ENCODE data around the gene GMPR.

GMPR gene

DNA sequence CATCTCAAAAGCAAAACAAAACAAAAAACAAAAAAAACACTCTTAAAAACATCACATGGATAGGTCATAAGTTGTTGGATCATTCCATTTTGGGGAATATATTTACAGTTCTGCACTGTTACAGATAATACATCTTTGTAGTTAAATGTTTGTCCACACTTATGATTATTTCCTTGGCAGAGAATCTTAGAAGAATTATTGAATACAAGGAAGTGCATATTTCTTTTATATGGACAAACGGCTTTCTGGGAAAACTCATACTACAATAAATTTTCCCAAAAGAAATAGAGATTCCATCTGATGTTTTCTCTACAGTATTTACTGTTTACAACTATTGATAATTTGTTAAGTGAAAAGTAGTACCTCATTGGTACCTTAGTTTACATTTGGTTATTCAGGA is 33.8 kb downstream of the GMPR start:
- no peaks in the 10 kb centered on the region for H3K79me2 ChIP-seq (ENCODE audit: control insufficient read depth, insufficient read depth, low read length)
- H2BK5ac ChIP-seq (ENCODE audit: low read length), result no peak overlapping the region
- H2BK120ac ChIP-seq (ENCODE audit: low read depth, low read length), result no peak overlapping the region
- H3K36me3 ChIP-seq (ENCODE audit: control insufficient read depth, insufficient read depth, low read length), result no peaks in the 10 kb centered on the region
- H3K27ac ChIP-seq (ENCODE audit: low read depth, low read length), result no peak overlapping the region
- H4K8ac ChIP-seq (ENCODE audit: low read depth, low read length), result no peak overlapping the region
- H3K79me1 ChIP-seq (ENCODE audit: low read length), result no peaks in the 10 kb centered on the region
- no peak overlapping the region for H3K56ac ChIP-seq (ENCODE audit: low read length)
- H3K4me3 ChIP-seq (ENCODE audit: low read length), result no peak overlapping the region
- H3K9ac ChIP-seq (ENCODE audit: low read length), result no peak overlapping the region
- no peak overlapping the region for H4K5ac ChIP-seq (ENCODE audit: low read length)
- H3K18ac ChIP-seq (ENCODE audit: low read length), result no peak overlapping the region
- no peak overlapping the region for H2AK5ac ChIP-seq (ENCODE audit: low read length)
- no peak overlapping the region for H3K4ac ChIP-seq (ENCODE audit: low read depth, low read length)
- H3K4me1 ChIP-seq (ENCODE audit: control insufficient read depth, low read depth, low read length), result peaks cover 2% of the 10 kb centered on the region
- no peaks in the 10 kb centered on the region for H3K27me3 ChIP-seq (ENCODE audit: insufficient read depth, low read length, poor library complexity)
- H2BK15ac ChIP-seq (replicated peaks; ENCODE audit: low read depth), result no peak overlapping the region
- no peak overlapping the region for H3K23ac ChIP-seq (ENCODE audit: low read length)
- no CpG with 5 or more reads among the region's 1 CpG for WGBS (ENCODE audit: extremely low coverage, insufficient coverage, low lambda C conversion rate)
- DNase-seq, result no peak
- H3K4me2 ChIP-seq (ENCODE audit: low read length), result no peak overlapping the region

GRCh38 chr6:16273256-16273655 is 34.9 kb downstream of the GMPR start:
- H3K23ac ChIP-seq (ENCODE audit: low read length), result no peak overlapping the region
- no peaks in the 10 kb centered on the region for H3K79me2 ChIP-seq (ENCODE audit: control insufficient read depth, insufficient read depth, low read length)
- no peaks in the 10 kb centered on the region for H3K79me1 ChIP-seq (ENCODE audit: low read length)
- no peaks in the 10 kb centered on the region for H3K36me3 ChIP-seq (ENCODE audit: control insufficient read depth, insufficient read depth, low read length)
- H3K56ac ChIP-seq (ENCODE audit: low read length), result no peak overlapping the region
- H4K5ac ChIP-seq (ENCODE audit: low read length), result no peak overlapping the region
- no peak overlapping the region for H3K4me3 ChIP-seq (ENCODE audit: low read length)
- no peak overlapping the region for H2BK15ac ChIP-seq (replicated peaks; ENCODE audit: low read depth)
- WGBS (ENCODE audit: extremely low coverage, insufficient coverage, low lambda C conversion rate), result no CpG with 5 or more reads among the region's 1 CpG
- H3K27me3 ChIP-seq (ENCODE audit: insufficient read depth, low read length, poor library complexity), result no peaks in the 10 kb centered on the region
- no peak overlapping the region for H2BK120ac ChIP-seq (ENCODE audit: low read depth, low read length)
- H2BK5ac ChIP-seq (ENCODE audit: low read length), result no peak overlapping the region
- DNase-seq, result no peak
- peaks cover 2% of the 10 kb centered on the region for H3K4me1 ChIP-seq (ENCODE audit: control insufficient read depth, low read depth, low read length)
- H3K27ac ChIP-seq (ENCODE audit: low read depth, low read length), result no peak overlapping the region
- no peak overlapping the region for H3K9ac ChIP-seq (ENCODE audit: low read length)
- no peak overlapping the region for H4K8ac ChIP-seq (ENCODE audit: low read depth, low read length)
- no peak overlapping the region for H3K4ac ChIP-seq (ENCODE audit: low read depth, low read length)
- peak overlapping the region; percentile 16 for H3K18ac ChIP-seq (ENCODE audit: low read length)
- no peak overlapping the region for H3K4me2 ChIP-seq (ENCODE audit: low read length)
- no peak overlapping the region for H2AK5ac ChIP-seq (ENCODE audit: low read length)

DNA sequence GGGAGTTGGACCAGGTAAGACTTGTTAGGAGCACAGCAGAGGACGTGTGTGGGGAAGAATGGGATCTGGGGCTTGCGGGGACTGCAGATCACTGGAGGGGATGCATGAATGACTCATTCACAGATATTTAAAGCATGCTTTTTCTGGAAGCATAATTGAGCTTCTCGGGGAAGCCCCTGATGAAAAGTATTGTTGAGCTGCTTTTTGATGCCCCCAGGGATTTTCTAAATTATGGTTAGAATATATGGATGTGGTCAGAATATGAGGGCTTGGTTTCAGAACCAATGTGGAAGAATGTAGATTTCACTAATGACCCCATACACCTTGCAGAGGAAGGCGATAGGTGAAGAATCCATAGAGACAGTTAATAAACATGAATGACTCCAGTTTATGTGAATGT is 36.1 kb downstream of the GMPR start:
- no peak overlapping the region for H4K8ac ChIP-seq (ENCODE audit: low read depth, low read length)
- DNase-seq, result peak; percentile 40
- no peak overlapping the region for H3K23ac ChIP-seq (ENCODE audit: low read length)
- peaks cover 2% of the 10 kb centered on the region for H3K4me1 ChIP-seq (ENCODE audit: control insufficient read depth, low read depth, low read length)
- H3K36me3 ChIP-seq (ENCODE audit: control insufficient read depth, insufficient read depth, low read length), result no peaks in the 10 kb centered on the region
- H3K79me2 ChIP-seq (ENCODE audit: control insufficient read depth, insufficient read depth, low read length), result no peaks in the 10 kb centered on the region
- peak overlapping the region; percentile 21 for H3K18ac ChIP-seq (ENCODE audit: low read length)
- H2BK5ac ChIP-seq (ENCODE audit: low read length), result no peak overlapping the region
- H4K5ac ChIP-seq (ENCODE audit: low read length), result no peak overlapping the region
- H2BK120ac ChIP-seq (ENCODE audit: low read depth, low read length), result no peak overlapping the region
- WGBS (ENCODE audit: extremely low coverage, insufficient coverage, low lambda C conversion rate), result no CpG with 5 or more reads among the region's 4 CpGs
- H2AK5ac ChIP-seq (ENCODE audit: low read length), result no peak overlapping the region
- H3K4me3 ChIP-seq (ENCODE audit: low read length), result no peak overlapping the region
- no peaks in the 10 kb centered on the region for H3K79me1 ChIP-seq (ENCODE audit: low read length)
- no peak overlapping the region for H3K27ac ChIP-seq (ENCODE audit: low read depth, low read length)
- H3K56ac ChIP-seq (ENCODE audit: low read length), result no peak overlapping the region
- no peak overlapping the region for H3K4ac ChIP-seq (ENCODE audit: low read depth, low read length)
- no peak overlapping the region for H3K4me2 ChIP-seq (ENCODE audit: low read length)
- no peak overlapping the region for H3K9ac ChIP-seq (ENCODE audit: low read length)
- no peaks in the 10 kb centered on the region for H3K27me3 ChIP-seq (ENCODE audit: insufficient read depth, low read length, poor library complexity)
- no peak overlapping the region for H2BK15ac ChIP-seq (replicated peaks; ENCODE audit: low read depth)

DNA sequence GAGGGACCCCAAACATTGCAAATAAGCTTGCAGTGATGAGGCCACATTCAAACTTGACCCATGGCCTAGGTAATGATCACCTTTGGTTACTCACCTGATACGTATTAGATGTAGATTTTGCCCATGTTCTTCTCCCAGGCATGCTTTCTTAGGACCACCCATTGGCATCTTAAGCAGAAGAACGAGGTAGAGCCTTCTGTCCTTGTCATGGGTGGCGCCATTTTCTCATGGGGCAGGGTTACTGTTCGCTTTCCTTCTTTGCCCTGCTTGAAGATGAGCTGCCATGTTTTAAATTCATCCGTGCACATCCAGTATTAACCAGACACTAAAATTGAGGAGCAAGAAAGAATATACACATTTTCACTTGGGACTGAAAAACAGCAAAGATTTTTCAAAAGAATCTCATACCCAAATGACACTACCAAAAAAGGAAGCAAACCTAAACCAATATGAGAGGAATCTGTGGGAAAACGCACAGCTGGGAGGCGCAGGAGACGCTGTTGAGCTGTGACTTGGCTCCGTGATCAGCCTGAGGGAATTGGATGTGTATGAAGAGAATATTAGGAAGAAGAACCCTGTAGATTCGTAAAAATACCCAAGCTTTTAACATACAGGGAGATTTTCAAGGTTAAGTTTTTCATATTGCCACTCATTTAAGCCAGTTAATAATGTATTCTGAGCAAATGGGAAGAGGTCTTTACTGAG is 36.6 kb downstream of the GMPR start:
- Histone ChIP-seq H3K56ac (ENCODE audit: low read length) (no peak overlapping the region), H3K79me1 (ENCODE audit: low read length) (no peaks in the 10 kb centered on the region), H3K27me3 (ENCODE audit: insufficient read depth, low read length, poor library complexity) (no peaks in the 10 kb centered on the region), H3K4me1 (ENCODE audit: control insufficient read depth, low read depth, low read length) (peaks cover 2% of the 10 kb centered on the region), H2AK5ac (ENCODE audit: low read length) (peak overlapping the region; percentile 45), H2BK5ac (ENCODE audit: low read length) (no peak overlapping the region), H2BK120ac (ENCODE audit: low read depth, low read length) (no peak overlapping the region), H3K79me2 (ENCODE audit: control insufficient read depth, insufficient read depth, low read length) (no peaks in the 10 kb centered on the region), H3K18ac (ENCODE audit: low read length) (no peak overlapping the region), H3K4me3 (ENCODE audit: low read length) (no peak overlapping the region), H2BK15ac (replicated peaks; ENCODE audit: low read depth) (no peak overlapping the region), H3K9ac (ENCODE audit: low read length) (no peak overlapping the region), H4K5ac (ENCODE audit: low read length) (no peak overlapping the region), H3K27ac (ENCODE audit: low read depth, low read length) (no peak overlapping the region), H3K23ac (ENCODE audit: low read length) (no peak overlapping the region), H3K4me2 (ENCODE audit: low read length) (no peak overlapping the region), H3K36me3 (ENCODE audit: control insufficient read depth, insufficient read depth, low read length) (no peaks in the 10 kb centered on the region), H3K4ac (ENCODE audit: low read depth, low read length) (no peak overlapping the region), H4K8ac (ENCODE audit: low read depth, low read length) (no peak overlapping the region)
- no peak for DNase-seq
- WGBS (ENCODE audit: extremely low coverage, insufficient coverage, low lambda C conversion rate), result no CpG with 5 or more reads among the region's 10 CpGs

DNA sequence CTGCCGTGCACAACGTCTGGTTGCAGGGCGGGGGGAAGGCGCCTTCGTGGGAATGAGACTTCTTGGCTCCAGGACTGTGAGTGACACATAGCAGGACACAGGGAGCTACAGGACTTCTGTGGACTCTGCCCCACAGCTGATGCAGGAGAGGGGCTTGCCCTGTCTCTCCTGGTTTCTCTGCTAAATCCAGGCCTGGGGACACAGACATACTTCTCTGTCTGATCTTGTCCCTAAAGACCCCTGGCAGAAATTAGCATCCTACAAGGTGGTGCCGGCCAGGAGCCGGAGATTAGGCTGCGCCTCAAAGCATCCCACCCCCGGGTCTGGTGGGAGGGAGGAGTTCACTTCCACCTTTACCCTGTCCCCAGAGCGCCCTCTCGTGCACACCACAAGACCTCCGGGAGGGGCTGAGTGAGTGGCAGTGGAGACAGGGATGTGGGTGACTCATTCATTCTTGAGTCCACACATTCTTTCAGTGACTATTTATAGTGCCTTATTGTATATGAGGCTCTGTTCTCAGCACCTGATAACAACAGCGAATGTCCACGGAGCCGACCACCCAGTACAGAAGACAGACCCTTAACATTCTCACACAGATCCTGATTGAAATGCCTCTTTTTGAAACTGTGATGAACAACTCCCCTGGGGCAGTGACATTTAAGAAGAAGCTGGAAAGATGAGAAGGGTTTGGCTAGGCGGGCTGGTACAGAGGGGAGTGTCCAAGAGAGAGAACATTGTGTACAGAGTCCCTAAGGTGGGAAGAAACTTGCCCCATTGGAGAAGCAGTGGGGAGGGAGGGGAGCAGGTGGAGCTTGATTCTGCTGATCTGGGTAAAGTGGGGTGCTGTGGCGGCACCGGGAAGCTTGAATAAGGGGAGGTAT is 39.0 kb downstream of the GMPR start:
- no CpG with 5 or more reads among the region's 18 CpGs for WGBS (ENCODE audit: extremely low coverage, insufficient coverage, low lambda C conversion rate)
- Histone ChIP-seq H3K9ac (ENCODE audit: low read length) (peak overlapping the region; percentile 32), H2AK5ac (ENCODE audit: low read length) (no peak overlapping the region), H3K18ac (ENCODE audit: low read length) (peak overlapping the region; percentile 29), H4K8ac (ENCODE audit: low read depth, low read length) (no peak overlapping the region), H3K4ac (ENCODE audit: low read depth, low read length) (no peak overlapping the region), H3K79me1 (ENCODE audit: low read length) (no peaks in the 10 kb centered on the region), H3K23ac (ENCODE audit: low read length) (no peak overlapping the region), H3K27me3 (ENCODE audit: insufficient read depth, low read length, poor library complexity) (no peaks in the 10 kb centered on the region), H3K27ac (ENCODE audit: low read depth, low read length) (peak overlapping the region; percentile 18), H3K79me2 (ENCODE audit: control insufficient read depth, insufficient read depth, low read length) (no peaks in the 10 kb centered on the region), H3K56ac (ENCODE audit: low read length) (peak overlapping the region; percentile 51), H2BK120ac (ENCODE audit: low read depth, low read length) (no peak overlapping the region), H4K5ac (ENCODE audit: low read length) (no peak overlapping the region), H3K4me2 (ENCODE audit: low read length) (no peak overlapping the region), H3K4me3 (ENCODE audit: low read length) (no peak overlapping the region), H3K36me3 (ENCODE audit: control insufficient read depth, insufficient read depth, low read length) (no peaks in the 10 kb centered on the region), H3K4me1 (ENCODE audit: control insufficient read depth, low read depth, low read length) (peaks cover 2% of the 10 kb centered on the region), H2BK5ac (ENCODE audit: low read length) (no peak overlapping the region), H2BK15ac (replicated peaks; ENCODE audit: low read depth) (no peak overlapping the region)
- peak; percentile 97 for DNase-seq

All from mesendoderm (in vitro differentiated cells).